Measurements from ENCODE around the gene NADK.

NADK gene, protein sequence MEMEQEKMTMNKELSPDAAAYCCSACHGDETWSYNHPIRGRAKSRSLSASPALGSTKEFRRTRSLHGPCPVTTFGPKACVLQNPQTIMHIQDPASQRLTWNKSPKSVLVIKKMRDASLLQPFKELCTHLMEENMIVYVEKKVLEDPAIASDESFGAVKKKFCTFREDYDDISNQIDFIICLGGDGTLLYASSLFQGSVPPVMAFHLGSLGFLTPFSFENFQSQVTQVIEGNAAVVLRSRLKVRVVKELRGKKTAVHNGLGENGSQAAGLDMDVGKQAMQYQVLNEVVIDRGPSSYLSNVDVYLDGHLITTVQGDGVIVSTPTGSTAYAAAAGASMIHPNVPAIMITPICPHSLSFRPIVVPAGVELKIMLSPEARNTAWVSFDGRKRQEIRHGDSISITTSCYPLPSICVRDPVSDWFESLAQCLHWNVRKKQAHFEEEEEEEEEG

DNA sequence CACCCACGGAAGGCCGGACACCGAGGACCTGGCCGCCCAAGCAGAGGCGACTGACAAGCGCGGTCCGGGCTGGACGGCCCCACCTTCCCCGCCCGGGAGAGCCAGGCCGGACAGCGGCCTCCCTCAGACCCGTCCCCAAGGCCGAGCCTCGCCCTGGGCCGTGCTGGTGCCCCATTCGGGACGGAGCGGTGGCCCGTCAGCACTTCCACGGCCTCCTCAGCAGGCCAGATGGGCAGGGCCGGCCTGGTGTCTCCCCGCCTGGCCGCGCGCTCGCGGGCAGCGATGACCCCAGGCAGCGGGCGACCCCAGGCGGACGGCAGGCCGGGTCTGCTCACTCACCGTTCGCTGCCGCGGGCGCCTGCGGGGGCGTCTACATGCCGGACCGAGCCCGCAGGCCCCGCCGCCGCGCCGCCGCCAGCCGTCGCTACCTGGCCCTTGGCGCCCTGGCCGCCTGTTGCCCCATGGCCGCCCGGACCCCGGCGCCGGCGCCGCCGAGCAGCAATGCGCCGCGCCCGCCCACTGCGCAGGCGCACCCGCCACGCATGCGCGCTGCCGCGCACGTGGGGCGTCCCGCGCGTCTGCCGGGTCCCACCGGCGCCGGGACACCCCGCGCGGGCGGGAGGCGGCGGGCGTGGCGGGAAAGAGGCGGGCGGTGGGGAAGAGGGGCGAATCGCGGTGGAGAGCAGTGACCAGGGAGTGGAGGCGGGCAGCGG lies at the start of gene NADK:
Gene NADK, minus strand, starts transcription at position 521 of the 713 bp plus-strand sequence. CDS start 13,064 bp downstream, outside the sequence.
- peak; percentile 24 for DNase-seq

- no peak for DNase-seq
Observed at GRCh38 chr1:1827089-1827848, 49.0 kb upstream of the NADK start.

GRCh38 chr1:1826356-1827088 lies 48.3 kb upstream of the NADK start:
- DNase-seq, result no peak

- no peak for DNase-seq
Observed at GRCh38 chr1:1825217-1825616, 46.9 kb upstream of the NADK start.

DNA sequence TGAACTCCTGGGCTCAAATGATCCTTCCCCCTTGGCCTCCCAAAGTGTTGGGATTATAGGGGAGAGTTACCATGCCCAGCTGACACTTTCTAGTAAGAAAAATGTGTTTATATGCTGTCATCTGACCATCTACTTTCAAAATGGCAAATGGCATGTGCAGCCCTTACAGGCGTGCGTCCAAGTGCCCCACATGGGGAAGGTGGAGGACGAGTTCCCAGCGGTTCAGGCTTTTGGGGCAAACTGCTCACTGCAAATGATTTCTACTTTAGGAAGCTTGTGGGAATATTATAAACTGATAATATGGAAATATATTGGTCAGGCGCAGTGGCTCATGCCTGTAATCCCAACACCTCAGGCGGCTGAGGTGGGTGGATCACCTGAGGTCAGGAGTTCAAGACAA lies 41.5 kb upstream of the NADK start:
- no peak for DNase-seq

- no peak for DNase-seq
Observed at GRCh38 chr1:1817221-1817620, 39.0 kb upstream of the NADK start.

DNA sequence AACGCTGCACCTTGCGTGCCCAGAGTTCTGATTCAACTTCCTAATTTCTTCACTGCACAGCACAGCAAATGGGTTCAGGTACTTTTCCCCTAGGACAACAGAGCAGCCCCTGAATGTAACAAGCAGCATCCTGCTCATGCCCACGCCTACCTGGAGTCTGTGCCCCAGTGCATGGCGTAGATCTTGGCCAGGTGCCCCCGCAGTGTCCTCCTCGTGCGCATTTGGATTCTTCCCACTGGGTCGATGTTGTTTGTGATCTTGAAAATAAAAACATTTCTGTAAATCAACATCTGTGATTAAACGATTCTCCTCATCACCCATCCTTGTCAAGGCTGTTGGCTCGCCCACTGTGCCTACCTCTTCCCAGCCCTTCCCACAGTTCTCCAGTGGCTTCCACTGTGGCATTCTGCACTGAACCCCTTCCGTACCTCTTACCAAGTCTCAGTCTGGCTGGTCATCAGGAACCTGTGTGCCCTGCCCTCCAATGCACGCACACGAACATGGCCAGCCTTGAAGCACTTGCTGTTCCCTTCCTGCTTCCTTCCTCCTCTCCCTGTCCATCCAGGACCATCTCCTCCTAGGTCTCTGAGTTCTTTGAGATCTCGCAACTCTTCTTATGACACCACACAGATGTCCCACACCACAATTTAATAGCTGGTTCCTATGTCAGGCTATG lies 37.5 kb upstream of the NADK start:
- no peak for DNase-seq

DNA sequence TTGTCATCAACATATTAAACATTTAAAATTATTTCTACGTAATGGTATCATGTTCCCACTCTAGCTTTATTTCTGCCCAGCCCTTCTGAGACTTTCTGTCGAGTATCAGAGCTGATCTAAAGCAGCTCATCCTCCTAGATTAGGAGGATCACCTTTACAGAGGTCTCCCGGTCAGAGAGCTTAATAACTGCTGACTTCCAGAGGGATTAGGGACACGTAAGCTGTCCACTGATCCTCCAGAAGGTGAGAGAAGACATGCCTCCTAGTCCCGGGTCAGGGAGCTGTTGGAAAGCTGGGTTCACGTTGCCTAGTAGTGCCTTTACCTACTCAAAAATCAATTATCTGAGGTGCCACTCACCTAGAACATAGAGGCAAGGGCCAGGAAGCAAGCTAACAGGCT lies 31.2 kb upstream of the NADK start:
- DNase-seq, result no peak

GRCh38 chr1:1808206-1808605 lies 29.9 kb upstream of the NADK start:
- no peak for DNase-seq

DNA sequence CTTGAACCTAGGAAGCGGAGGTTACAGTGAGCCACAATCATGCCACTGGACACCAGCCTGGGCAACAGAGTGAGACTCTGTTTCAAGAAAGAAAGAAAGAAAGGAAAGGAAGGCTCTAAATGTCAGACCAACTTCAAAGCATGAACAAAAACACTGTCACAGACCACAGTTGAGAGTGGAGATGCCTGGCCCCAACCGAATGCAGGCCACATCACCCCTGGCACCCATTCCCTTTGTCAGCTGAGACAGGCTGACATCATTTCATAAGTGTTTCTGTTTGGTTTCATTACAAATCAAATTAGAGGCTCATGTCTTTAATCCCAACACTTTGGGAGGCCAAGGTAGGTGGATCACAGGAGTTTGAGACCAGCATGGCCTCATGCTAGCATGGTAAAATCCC lies 28.6 kb upstream of the NADK start:
- no peak for DNase-seq

GRCh38 chr1:1804301-1804700 lies 26.0 kb upstream of the NADK start:
- DNase-seq, result no peak

DNA sequence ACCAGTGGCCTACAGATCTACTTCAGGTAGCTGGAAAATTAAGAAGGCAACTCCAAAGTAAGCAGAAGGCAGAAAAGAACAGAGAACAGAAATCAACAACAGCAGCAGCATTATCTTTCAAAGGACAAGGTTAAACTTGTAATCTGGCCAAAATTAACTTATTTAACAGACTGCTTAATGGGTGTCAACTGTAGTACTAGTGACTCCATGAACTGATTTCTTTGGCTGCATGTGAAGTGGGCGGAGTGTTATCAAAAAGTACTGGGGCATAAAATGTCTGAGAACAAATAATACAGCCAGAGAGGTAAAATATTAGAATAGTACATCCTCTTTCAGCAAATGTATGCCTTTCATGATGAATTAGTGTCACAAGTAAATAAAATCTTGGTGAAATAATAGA lies 24.6 kb upstream of the NADK start:
- DNase-seq, result no peak

DNA sequence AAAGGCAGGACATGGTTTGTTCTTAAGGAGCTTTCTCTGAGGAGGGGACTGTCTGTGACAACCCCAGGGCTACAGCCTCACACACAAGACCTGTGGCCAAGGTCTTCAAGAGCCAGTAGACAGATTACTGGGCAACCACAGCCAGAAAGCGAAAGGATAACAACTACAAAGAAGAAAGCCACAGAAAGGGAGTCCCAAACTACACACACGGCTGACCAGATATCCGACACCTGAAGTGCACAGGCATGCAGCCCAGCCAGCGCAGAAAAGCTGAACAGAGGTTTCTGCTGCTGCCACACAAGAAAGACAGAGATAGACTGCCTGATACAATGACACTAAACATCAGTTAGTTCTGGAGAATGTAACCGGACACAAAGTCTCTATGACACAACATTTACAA lies 21.4 kb upstream of the NADK start:
- no peak for DNase-seq

GRCh38 chr1:1797731-1798341 lies 19.6 kb upstream of the NADK start:
- no peak for DNase-seq

DNA sequence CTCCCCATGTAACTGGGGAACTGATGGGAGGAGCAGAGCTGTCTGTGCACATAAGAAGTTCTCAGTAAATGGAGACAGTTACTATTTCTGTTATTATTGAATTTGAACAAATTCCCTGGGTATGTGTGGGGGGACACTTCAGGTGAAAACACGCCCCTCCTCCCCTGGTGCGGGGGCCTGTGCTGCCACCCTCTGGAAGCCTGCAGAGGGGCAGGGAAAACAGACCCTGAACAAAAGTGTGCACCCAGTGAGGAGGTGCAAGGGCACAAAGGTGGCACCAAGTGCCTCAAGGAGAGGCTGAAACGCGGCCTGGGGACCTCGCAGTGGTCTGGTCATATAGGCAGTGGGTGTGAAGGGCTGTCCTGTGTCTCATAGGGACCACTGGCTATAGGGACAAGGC lies 18.2 kb upstream of the NADK start:
- no peak for DNase-seq

GRCh38 chr1:1794999-1795398 lies 16.7 kb upstream of the NADK start:
- no peak for DNase-seq

DNA sequence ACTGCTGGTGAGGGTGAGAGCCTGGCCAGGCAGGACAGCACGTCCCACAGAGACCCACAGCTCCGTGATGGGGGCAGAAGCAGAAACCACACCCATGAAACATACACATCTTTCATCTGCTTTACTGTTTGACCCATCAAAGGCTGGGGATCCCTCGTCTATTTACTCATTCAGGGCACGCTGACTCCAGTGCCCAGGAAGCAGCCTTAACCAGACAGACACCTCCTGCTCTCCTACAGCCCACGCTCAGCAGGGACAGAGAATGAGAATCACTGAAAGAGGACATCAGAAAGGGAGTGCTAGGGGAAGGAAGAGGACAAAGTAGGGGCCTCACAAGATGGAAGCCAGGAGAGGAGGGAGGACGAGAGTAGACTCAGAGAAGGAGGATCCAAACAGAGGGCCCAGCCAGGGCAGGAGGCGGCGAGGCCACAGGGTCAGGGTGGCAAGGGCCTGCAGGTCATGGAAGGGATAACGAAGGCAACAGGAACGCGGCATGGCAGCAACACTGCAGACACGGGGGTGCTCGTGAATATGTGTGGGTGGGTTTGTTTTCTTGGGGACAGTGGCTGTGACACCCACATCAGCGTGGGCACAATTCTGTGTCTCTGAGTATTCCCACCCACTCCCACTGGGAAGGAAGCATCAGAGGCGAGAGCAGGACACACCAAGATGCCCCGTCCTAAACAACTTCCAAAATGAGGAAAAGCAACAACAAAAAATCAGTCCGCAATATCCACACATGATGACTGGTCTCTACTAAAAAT lies 15.4 kb upstream of the NADK start:
- DNase-seq, result no peak

DNA sequence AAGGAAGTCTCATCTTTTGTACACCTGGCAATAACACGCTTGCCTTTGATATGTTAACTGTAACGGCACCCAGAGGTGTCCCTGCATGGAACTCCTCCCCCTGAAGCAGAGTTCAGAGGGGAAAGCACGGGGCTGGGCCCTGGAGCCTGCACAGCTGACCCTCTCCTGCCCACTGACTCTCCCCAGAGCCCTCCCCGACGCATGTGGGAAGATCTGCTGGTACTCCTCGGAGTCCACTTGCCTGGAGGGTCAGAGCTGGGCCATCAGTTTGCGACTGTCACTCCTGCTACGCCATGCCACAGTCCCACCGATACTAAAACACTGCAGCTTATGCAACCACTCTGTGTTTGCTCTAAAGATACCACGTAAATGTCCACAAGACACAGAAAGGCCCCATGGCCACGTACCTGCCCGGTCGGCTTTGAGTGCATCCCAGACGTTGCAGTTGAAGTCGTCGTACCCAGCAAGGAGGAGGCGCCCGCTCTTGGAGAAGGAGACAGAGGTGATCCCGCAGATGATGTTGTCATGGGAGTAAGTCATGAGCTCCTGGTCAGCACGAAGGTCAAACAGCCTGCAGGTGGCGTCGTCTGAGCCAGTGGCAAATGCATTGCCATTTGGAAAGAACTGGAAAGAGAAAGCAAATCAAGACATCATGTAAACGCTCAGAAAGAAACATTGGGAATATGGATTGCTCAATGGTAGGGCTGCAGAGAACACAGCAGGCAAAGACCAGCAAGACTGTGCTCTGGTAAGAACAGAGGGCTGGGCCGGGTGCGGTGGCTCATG lies 10.6 kb upstream of the NADK start:
- no peak for DNase-seq

DNA sequence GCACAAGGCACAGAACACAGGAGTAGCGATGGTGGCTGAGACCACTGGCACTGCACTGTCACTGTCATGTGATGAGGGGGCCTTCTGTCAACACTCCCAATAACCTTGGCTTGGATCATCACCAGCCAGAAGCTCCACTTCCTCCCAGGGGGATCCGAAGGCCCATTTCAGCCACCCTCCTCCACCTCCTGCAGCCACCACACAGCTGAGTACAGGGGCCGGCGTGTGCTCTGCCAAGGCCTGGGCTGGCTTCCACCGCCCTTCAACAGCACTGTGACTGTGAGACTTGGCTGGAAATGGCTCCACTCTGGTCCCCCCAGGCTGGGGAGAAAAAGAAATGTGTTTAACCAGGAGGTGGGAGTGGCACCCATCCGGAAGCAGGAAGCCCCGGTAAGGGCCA lies 9.9 kb upstream of the NADK start:
- DNase-seq, result no peak

All from DMS79 (cell line).